COR-L47 (cell line): ENCODE results near the gene CIPC.

Experiments used
- DNase-seq: peaks from one replicate; lab custom pipeline; 2025; lab: John Stamatoyannopoulos, UW

The CIPC gene

DNA sequence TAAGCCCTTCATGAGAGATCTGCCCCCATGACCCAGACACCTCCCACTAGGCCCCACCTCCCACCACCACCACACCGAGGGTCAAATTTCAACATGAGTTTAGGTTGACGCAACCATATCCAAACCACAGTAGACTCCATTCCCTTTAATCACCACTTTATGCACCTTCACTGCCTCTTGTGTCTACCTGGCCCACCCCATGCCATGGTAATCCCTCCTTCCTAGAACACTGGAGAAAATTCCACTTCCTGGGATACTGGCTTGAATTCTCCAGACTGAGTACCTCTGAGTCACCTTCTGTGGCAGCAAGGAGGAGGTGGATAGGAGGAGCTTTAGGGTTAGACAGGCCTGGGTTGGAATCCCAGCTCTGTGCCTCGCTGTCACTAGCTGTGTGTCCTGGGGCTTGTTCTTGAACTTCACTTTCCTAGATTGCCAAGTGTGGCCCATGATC is 26.1 kb upstream of the CIPC start:
- no peak for DNase-seq

- no peak for DNase-seq
Observed at GRCh38 chr14:77074969-77075368, 23.1 kb upstream of the CIPC start.

- DNase-seq: no peak
Observed at GRCh38 chr14:77076113-77076631, 21.9 kb upstream of the CIPC start.

DNA sequence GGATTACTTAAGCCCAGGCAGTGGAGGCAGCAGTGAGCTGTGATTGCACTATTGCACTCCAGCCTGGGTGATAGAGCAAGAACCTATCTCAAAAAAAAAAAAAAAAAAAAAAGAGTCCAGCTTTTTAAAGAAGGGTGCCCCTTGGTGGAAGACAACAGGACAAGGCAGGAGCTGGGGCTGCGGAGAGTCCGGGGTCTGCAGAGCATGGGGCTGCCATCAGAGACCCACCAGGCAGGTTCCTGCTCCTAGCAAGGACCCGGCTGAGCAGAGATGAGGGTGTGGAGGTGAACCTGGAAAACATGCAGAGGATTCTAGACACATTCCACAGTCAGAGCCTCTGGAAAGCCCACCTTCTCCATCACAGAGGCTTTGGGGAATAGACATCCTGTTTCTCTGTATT is 21.0 kb upstream of the CIPC start:
- no peak for DNase-seq

DNA sequence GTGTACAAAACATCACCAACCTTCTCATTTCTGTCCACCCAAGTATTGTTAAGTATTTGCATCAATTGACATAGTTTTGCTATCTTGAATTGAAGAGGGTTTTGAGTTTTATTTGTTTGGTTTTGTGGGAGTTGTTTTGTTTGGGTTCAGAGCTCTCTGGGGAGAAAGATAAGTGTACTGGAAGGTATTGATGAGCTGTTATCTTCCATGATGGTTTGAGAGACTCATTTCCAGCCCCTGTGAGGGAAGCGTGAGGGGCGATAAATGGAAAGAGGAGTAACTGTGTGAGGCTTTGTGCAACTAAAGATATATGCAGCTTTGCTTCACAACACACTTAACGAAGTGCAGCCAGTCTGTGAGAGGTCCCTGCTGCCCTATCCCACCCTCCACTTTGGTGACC is 15.7 kb upstream of the CIPC start:
- DNase-seq: no peak

- DNase-seq: no peak
Observed at GRCh38 chr14:77083082-77083481, 15.0 kb upstream of the CIPC start.

DNA sequence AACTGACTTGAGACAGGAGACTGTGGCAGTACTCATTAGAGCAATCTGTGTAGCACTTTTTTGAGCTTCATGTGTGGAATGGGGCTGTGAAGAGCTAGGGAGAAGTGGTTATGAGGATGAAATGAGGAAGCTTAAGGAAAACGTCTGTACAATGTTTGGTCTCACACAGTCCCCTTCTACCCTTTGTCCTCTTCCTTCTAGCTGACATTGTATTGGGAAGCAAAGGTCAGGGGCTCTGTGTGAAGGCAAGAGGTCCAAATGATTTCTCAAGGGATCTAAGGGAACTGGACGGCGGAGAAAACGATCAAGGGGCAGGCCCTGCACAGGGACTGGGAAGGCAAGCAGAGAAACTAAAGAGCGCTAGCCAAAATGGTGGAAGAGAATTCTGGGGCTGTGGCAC is 13.1 kb upstream of the CIPC start:
- DNase-seq: no peak

- no peak for DNase-seq
Observed at GRCh38 chr14:77085538-77085937, 12.5 kb upstream of the CIPC start.

DNA sequence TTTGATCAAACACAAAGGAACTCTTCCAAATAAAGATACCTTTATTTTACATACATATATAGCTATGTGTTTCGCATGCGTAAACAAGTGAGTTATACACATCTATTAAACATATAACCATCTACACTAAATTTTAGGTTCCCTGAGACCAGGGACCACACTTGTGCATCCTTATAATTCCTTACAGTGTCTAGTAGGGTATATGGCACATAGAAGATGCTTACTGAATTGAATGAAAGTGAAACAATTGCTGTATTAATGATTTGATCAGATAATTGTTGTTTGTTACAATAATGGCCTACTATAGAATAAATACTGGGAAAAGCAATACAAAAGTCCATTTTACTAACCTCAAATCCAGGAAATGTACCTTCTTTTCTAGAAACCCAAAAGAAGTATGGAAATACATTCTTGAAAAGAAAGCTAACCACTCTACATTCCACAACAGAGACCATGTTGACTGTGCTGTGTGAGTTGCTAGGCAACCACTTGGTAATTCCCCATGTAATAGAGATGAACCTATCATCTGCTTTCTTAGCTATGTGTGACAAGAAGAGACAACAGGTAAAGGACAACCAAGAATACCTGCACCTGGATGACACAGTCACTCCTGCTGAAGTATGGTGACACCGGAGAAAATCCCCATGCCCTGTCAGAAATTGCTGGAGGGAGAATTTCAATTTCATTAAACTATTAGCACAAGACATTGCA is 11.9 kb upstream of the CIPC start:
- no peak for DNase-seq

DNA sequence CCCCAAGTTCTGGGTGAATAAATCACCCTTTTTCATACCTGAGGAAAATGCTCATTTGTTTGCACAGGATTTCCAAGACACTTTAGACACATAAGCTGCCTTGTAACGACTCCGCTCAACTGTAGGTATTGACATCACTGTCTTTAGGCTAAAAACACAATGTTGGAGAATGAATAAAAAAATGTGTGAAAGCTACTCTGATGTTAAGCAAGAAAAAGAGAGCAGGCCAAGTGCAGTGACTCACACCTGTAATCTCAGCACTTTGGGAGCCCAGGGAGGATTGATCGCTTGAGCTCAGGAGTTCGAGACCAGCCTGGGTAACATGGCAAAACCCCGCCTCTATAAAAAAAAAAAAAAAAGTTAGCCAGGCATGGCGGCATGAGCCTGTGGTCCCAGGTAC is 11.1 kb upstream of the CIPC start:
- DNase-seq: no peak

- DNase-seq: no peak
Observed at GRCh38 chr14:77087631-77088030, 10.4 kb upstream of the CIPC start.

DNA sequence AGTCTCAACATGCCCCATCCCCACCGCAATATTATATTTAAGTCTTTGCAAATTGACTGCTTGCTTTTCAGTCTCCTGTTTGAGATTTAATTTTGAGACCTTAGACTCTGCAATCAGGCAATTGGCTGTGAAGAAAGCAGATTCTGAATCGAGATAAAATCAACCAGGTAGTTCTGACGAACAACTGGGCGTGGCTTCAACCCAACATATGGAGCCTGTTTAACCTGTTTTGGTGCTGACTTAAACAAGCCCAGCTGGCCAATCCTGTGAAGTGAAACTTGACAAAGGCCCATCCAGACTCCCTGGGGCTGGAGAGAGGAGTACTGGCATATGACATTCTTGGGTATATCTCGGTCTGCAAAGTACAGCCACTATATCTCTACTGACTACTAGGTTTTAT is 9.8 kb upstream of the CIPC start:
- DNase-seq: peak; percentile 68

DNA sequence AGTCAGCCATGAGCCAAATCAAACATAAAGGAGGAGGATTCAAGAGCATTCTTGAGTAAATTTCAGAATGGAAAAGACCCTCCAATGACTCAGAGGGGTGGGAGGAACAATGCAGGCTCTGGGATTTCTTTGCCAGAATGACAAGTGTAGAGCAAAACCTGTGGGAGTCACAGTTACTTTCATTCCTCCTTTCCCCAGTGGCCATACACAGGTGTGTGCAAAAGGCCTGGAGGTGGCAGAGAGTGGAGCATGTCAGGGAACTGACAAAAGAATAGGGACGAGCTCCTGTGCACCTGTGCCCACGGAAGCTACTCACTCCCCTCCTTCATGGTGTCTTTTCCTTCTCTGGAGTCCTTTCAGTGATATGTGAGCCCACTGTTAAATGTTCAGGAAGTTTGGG is 9.4 kb upstream of the CIPC start:
- DNase-seq: no peak

- no peak for DNase-seq
Observed at GRCh38 chr14:77091518-77091917, 6.5 kb upstream of the CIPC start.

DNA sequence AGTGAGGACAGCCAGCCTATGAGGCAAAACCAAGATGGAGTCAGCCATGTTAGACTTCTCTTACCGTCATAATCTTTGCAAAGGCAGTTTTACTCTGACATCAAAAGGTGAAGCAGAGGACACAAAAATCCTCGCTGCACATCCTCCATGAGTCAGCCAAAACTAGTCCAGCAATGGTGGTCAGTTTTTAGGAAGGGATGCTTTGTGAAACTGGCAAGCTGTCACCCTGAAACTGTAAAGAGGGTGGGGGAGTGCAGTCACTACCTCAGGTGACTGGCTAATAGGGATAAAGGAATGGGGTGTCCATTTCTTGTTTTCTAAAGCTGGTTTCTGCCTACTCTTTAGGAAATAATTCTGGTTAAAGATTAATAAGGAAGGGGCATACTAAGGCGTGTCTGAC is 5.4 kb upstream of the CIPC start:
- no peak for DNase-seq

- DNase-seq: peak; percentile 80
Observed at GRCh38 chr14:77094672-77095284, 3.3 kb upstream of the CIPC start.

DNA sequence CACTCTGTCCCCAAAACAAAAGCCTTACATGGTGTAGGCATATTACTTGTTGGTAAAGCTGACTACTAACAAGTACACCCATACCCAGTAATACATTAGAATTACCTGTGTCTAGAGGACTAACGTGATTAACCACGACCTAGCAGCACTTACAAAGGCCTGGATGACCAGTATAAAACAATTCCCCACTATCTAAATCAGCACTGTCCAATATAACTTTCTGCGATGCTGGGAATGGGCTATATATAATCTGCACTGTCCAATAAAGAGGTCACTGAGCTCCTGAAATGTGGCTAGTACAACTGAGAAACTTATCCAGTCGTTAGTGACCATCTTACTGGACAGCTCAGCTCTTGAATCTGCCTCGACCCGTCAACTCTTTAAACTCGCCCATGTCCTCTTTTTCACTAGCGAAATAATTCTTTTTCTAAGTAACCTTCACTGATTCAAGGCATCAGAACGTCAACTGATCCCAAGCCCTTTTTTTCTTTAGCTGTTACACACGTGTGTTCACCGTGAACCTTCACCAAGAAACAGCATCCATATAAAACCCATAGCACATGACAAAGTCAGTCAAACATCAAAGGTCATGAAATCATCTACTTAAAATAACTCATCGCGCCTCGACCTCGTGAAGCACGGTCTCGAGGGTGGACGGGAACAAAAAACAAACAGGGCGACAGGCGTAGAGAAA is 905 bp upstream of the CIPC start:
- no peak for DNase-seq

- no peak for DNase-seq
Observed at GRCh38 chr14:77098529-77099353, 683 bp downstream of the CIPC start.

- DNase-seq: peak; percentile 12
Observed at GRCh38 chr14:77099425-77100167, 1.5 kb downstream of the CIPC start.

DNA sequence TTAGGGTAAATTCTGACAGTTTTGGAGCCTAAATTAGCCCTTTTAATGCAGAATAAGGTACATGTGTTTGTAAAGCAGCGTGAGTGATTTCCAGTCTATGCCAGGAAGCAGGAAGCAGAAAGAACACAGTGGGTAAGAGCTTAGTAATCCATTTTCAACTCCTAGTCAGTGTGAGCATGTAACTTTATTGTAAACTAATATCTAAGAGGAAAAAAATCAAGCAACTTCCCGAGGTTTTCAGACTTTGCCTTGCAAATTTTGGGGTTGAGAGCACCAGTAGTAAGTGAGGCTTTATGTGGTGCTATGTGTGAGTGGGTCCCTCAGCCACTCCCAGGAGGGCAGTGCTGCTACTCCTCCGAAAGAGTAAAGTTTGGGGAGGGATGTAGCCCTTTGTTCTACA is 2.9 kb downstream of the CIPC start:
- no peak for DNase-seq

DNA sequence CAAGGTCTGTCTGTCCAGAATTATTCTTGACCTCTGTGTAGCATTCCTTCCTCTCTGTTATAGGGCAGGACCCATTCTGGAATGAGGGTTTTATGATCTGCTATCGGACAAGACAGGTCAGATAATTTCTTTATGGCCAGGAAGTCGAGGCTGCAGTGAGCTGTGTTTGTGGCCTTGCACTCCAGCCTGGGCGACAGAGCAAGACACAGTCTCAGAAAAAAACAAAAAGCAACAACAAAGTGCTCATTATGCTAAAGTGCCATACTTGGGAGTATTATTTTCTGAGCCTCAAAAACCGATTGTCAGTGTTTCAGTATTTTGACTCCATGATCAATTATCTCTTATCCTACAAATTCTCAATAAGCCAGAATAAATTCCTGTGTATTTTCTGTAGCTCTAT is 4.1 kb downstream of the CIPC start:
- no peak for DNase-seq

GRCh38 chr14:77103475-77103874 is 5.4 kb downstream of the CIPC start:
- DNase-seq: no peak
